Osteoblast (primary cell): ENCODE results near the gene MTCL1. TPM values are rescaled to one million over a fixed set of nuclear protein-coding genes. Genes with fewer than 3 reads are reported as not detected.
A peak's percentile ranks its signal among the peaks of the same experiment; 100 is the strongest.

Source experiments
- DNase-seq: peaks from one replicate; pipeline ENCODE4 v3.0.0; 2011; ENCODE audit warnings: low spot score, mixed read lengths; ENCODE audit not compliant: insufficient read length; ENCODE audit errors: missing footprints
- H2AFZ ChIP-seq: 2 replicates; pipeline ENCODE4 v1.6.0; 2011; ENCODE audit warnings: mild to moderate bottlenecking, low read length
- H3K27ac ChIP-seq: 2 replicates; pipeline ENCODE4 v1.5.1; 2011; ENCODE audit warnings: mild to moderate bottlenecking, low read depth, low read length, moderate library complexity
- H3K27me3 ChIP-seq: 2 replicates; pipeline ENCODE4 v1.6.0; 2012; ENCODE audit warnings: mild to moderate bottlenecking, control low read depth, inconsistent platforms, low read length, moderate library complexity; ENCODE audit not compliant: insufficient read depth
- H3K36me3 ChIP-seq: 2 replicates; pipeline ENCODE4 v1.5.1; 2011; ENCODE audit warnings: mild to moderate bottlenecking, low read length, control low read depth, moderate library complexity; ENCODE audit not compliant: insufficient read depth
- H3K4me1 ChIP-seq: 2 replicates; pipeline ENCODE4 v1.5.1; 2011; ENCODE audit warnings: mild to moderate bottlenecking, low read length, control low read depth, moderate library complexity; ENCODE audit not compliant: insufficient read depth
- H3K4me2 ChIP-seq: 2 replicates; pipeline ENCODE4 v1.6.0; 2011; ENCODE audit warnings: mild to moderate bottlenecking, low read length; ENCODE audit not compliant: insufficient read depth
- H3K4me3 ChIP-seq: fragments of 200-600 bp; sonication (generic); 3 replicates; pipeline ENCODE4 v1.5.1; 2012; ENCODE audit warnings: mild to moderate bottlenecking, low read length, inconsistent platforms; ENCODE audit not compliant: insufficient read depth
- H3K79me2 ChIP-seq: 2 replicates; pipeline ENCODE4 v1.6.0; 2012; ENCODE audit warnings: mild to moderate bottlenecking, low read length, control low read depth, inconsistent platforms; ENCODE audit not compliant: insufficient read depth
- H3K9me3 ChIP-seq: 2 replicates; pipeline ENCODE4 v1.5.1; 2011; ENCODE audit warnings: low read depth, low read length, control low read depth
- H4K20me1 ChIP-seq: 2 replicates; pipeline ENCODE4 v1.6.0; 2012; ENCODE audit warnings: mild to moderate bottlenecking, low read length, control low read depth; ENCODE audit not compliant: insufficient read depth
- CTCF ChIP-seq: IDR thresholded peaks from 2 replicates; pipeline ENCODE4 v1.5.1; 2011; ENCODE audit warnings: mild to moderate bottlenecking, low read depth, low read length, moderate library complexity; ENCODE audit errors: extremely low read depth
- total RNA-seq: library from RNA; depleted of rRNA; stranded (reverse); fragments of >200 nt; gene quantifications from 2 replicates; pipeline ENCODE4 v1.2.3, GENCODE V29; 2012

Gene MTCL1
- total RNA-seq, 1 donor, result 38.0 TPM

- H2AFZ ChIP-seq, result no peak overlapping the region
- no peak for DNase-seq
- H3K4me2 ChIP-seq, result no peak overlapping the region
- H3K4me1 ChIP-seq, result peaks cover 8% of the 10 kb centered on the region
- no peaks in the 10 kb centered on the region for H3K36me3 ChIP-seq
- no peaks in the 10 kb centered on the region for H3K27me3 ChIP-seq
- TF ChIP-seq CTCF, result no peak
- H4K20me1 ChIP-seq, result no peaks in the 10 kb centered on the region
- H3K4me3 ChIP-seq, result no peak overlapping the region
- no peaks in the 10 kb centered on the region for H3K79me2 ChIP-seq
- H3K27ac ChIP-seq, result no peak overlapping the region
- H3K9me3 ChIP-seq, result no peaks in the 10 kb centered on the region
These were observed 146.3 kb downstream of the MTCL1 start for GRCh38 chr18:8851659-8852058.

GRCh38 chr18:8854550-8854949, 149.2 kb downstream of the MTCL1 start:
- no peaks in the 10 kb centered on the region for H3K36me3 ChIP-seq
- DNase-seq, result no peak
- H3K4me3 ChIP-seq, result no peak overlapping the region
- H3K4me1 ChIP-seq, result no peaks in the 10 kb centered on the region
- H4K20me1 ChIP-seq, result no peaks in the 10 kb centered on the region
- H3K4me2 ChIP-seq, result no peak overlapping the region
- TF ChIP-seq CTCF, result no peak
- no peaks in the 10 kb centered on the region for H3K9me3 ChIP-seq
- H3K79me2 ChIP-seq, result no peaks in the 10 kb centered on the region
- H2AFZ ChIP-seq, result no peak overlapping the region
- H3K27ac ChIP-seq, result no peak overlapping the region
- H3K27me3 ChIP-seq, result no peaks in the 10 kb centered on the region

- Histone ChIP-seq H3K4me3 (no peak overlapping the region), H3K27me3 (no peaks in the 10 kb centered on the region), H3K4me1 (no peaks in the 10 kb centered on the region), H3K36me3 (no peaks in the 10 kb centered on the region), H3K79me2 (no peaks in the 10 kb centered on the region), H3K9me3 (no peaks in the 10 kb centered on the region), H4K20me1 (no peaks in the 10 kb centered on the region), H2AFZ (peak overlapping the region; percentile 30), H3K27ac (no peak overlapping the region), H3K4me2 (no peak overlapping the region)
- peak; percentile 66 for DNase-seq
- no peak for TF ChIP-seq CTCF
These were observed 149.6 kb downstream of the MTCL1 start for GRCh38 chr18:8854962-8855361.

- Histone ChIP-seq H3K27me3 (no peaks in the 10 kb centered on the region), H3K9me3 (no peaks in the 10 kb centered on the region), H3K4me1 (no peaks in the 10 kb centered on the region), H4K20me1 (no peaks in the 10 kb centered on the region), H2AFZ (no peak overlapping the region), H3K4me3 (no peak overlapping the region), H3K4me2 (no peak overlapping the region), H3K36me3 (no peaks in the 10 kb centered on the region), H3K79me2 (no peaks in the 10 kb centered on the region), H3K27ac (no peak overlapping the region)
- no peak for TF ChIP-seq CTCF
- no peak for DNase-seq
These were observed 150.9 kb downstream of the MTCL1 start for GRCh38 chr18:8856212-8856611.
